Panc1 (cell line): Measurements from ENCODE around the gene MRPL38.

Source experiments
- CTCF ChIP-seq: fragments of 450-650 bp; IDR thresholded peaks from 2 replicates; pipeline ENCODE4 v1.5.1; 2017; ENCODE audit warnings: mild to moderate bottlenecking
- POLR2AphosphoS5 ChIP-seq: IDR thresholded peaks from 2 replicates; pipeline ENCODE4 v1.6.1; 2012; ENCODE audit warnings: mild to moderate bottlenecking, low read depth, low read length, moderate library complexity
- REST ChIP-seq, 2 experiments: IDR thresholded peaks; 2 replicates each; pipeline ENCODE4 v1.6.1; 2011 to 2012; ENCODE audit warnings: low read depth in 2 of 2, control low read depth in 1 of 2, low read length in 1 of 2, mild to moderate bottlenecking in 1 of 2, moderate library complexity in 1 of 2; ENCODE audit not compliant: insufficient read depth in 1 of 2
- SIN3A ChIP-seq: IDR thresholded peaks from 2 replicates; pipeline ENCODE4 v1.6.1; 2012; ENCODE audit warnings: low read depth, mild to moderate bottlenecking, low read length, moderate library complexity, borderline replicate concordance; ENCODE audit not compliant: insufficient read depth
- TCF7L2 ChIP-seq: IDR thresholded peaks from 2 replicates; pipeline ENCODE4 v1.6.1; 2011; ENCODE audit warnings: mild to moderate bottlenecking, low read depth, low read length, inconsistent platforms

- TF ChIP-seq CTCF = no peak
- no peak for TF ChIP-seq REST (IDR thresholded peaks at IDR 0.05; ENCODE audit: insufficient read depth in 1 of 2, low read depth in 2 of 2, low read length in 1 of 2)
- TF ChIP-seq POLR2AphosphoS5 = no peak
- no peak for TF ChIP-seq SIN3A
- no peak for TF ChIP-seq TCF7L2
These were observed 3.8 kb downstream of the MRPL38 start for GRCh38 chr17:75900691-75901533.
